ENCODE measurements around the gene PLEK.
"Not testable (repeated sequence)": the region's sequence is repeated elsewhere in the genome, so short reads cannot be mapped to it uniquely, and the experiment has no call there.

PLEK gene

GRCh38 chr2:68435615-68436014 is 70.5 kb downstream of the PLEK start:
- Histone ChIP-seq H3K4me1 (ENCODE audit: insufficient read depth, low read length) (no peaks in the 10 kb centered on the region), H3K36me3 (ENCODE audit: insufficient read depth, low read depth, low read length) (no peaks in the 10 kb centered on the region), H3K4me3 (ENCODE audit: low read length) (no peak overlapping the region), H3K27ac (ENCODE audit: low read length) (no peak overlapping the region), H3K9me3 (ENCODE audit: insufficient read depth, low read depth, low read length) (no peaks in the 10 kb centered on the region), H3K9ac (ENCODE audit: low read depth, low read length) (no peak overlapping the region), H3K27me3 (ENCODE audit: insufficient read depth, low read length) (no peaks in the 10 kb centered on the region)

- no peaks in the 10 kb centered on the region for H3K9me3 ChIP-seq (ENCODE audit: insufficient read depth, low read depth, low read length)
- no peak overlapping the region for H3K4me3 ChIP-seq (ENCODE audit: low read length)
- H3K9ac ChIP-seq (ENCODE audit: low read depth, low read length): no peak overlapping the region
- no peaks in the 10 kb centered on the region for H3K27me3 ChIP-seq (ENCODE audit: insufficient read depth, low read length)
- peaks cover 2% of the 10 kb centered on the region for H3K4me1 ChIP-seq (ENCODE audit: insufficient read depth, low read length)
- H3K36me3 ChIP-seq (ENCODE audit: insufficient read depth, low read depth, low read length): no peaks in the 10 kb centered on the region
- no peak overlapping the region for H3K27ac ChIP-seq (ENCODE audit: low read length)
These were observed 71.2 kb downstream of the PLEK start for GRCh38 chr2:68436270-68436669.

GRCh38 chr2:68438455-68439303 is 73.6 kb downstream of the PLEK start:
- no peaks in the 10 kb centered on the region for H3K27me3 ChIP-seq (ENCODE audit: insufficient read depth, low read length)
- no peak overlapping the region for H3K27ac ChIP-seq (ENCODE audit: low read length)
- H3K36me3 ChIP-seq (ENCODE audit: insufficient read depth, low read depth, low read length): no peaks in the 10 kb centered on the region
- H3K4me1 ChIP-seq (ENCODE audit: insufficient read depth, low read length): peaks cover 5% of the 10 kb centered on the region
- no peak overlapping the region for H3K9ac ChIP-seq (ENCODE audit: low read depth, low read length)
- H3K9me3 ChIP-seq (ENCODE audit: insufficient read depth, low read depth, low read length): no peaks in the 10 kb centered on the region
- H3K4me3 ChIP-seq (ENCODE audit: low read length): no peak overlapping the region

GRCh38 chr2:68441179-68441993 is 76.3 kb downstream of the PLEK start:
- no peaks in the 10 kb centered on the region for H3K36me3 ChIP-seq (ENCODE audit: insufficient read depth, low read depth, low read length)
- H3K9ac ChIP-seq (ENCODE audit: low read depth, low read length): no peak overlapping the region
- no peaks in the 10 kb centered on the region for H3K9me3 ChIP-seq (ENCODE audit: insufficient read depth, low read depth, low read length)
- no peaks in the 10 kb centered on the region for H3K27me3 ChIP-seq (ENCODE audit: insufficient read depth, low read length)
- H3K4me3 ChIP-seq (ENCODE audit: low read length): no peak overlapping the region
- H3K4me1 ChIP-seq (ENCODE audit: insufficient read depth, low read length): peaks cover 5% of the 10 kb centered on the region
- no peak overlapping the region for H3K27ac ChIP-seq (ENCODE audit: low read length)

GRCh38 chr2:68441994-68442322 is 76.9 kb downstream of the PLEK start:
- H3K27ac ChIP-seq (ENCODE audit: low read length): no peak overlapping the region
- H3K9me3 ChIP-seq (ENCODE audit: insufficient read depth, low read depth, low read length): no peaks in the 10 kb centered on the region
- no peaks in the 10 kb centered on the region for H3K27me3 ChIP-seq (ENCODE audit: insufficient read depth, low read length)
- no peaks in the 10 kb centered on the region for H3K36me3 ChIP-seq (ENCODE audit: insufficient read depth, low read depth, low read length)
- H3K4me3 ChIP-seq (ENCODE audit: low read length): no peak overlapping the region
- peaks cover 5% of the 10 kb centered on the region for H3K4me1 ChIP-seq (ENCODE audit: insufficient read depth, low read length)
- H3K9ac ChIP-seq (ENCODE audit: low read depth, low read length): no peak overlapping the region

GRCh38 chr2:68446425-68446824 is 81.3 kb downstream of the PLEK start:
- not testable (repeated sequence) for H3K4me3 ChIP-seq (ENCODE audit: low read length)

More at GRCh38 chr2:68446425-68446824, 81.3 kb downstream of the PLEK start:
- H3K27me3 ChIP-seq (ENCODE audit: insufficient read depth, low read length); H3K4me1 ChIP-seq (ENCODE audit: insufficient read depth, low read length); H3K9ac ChIP-seq (ENCODE audit: low read depth, low read length); H3K27ac ChIP-seq (ENCODE audit: low read length); H3K36me3 ChIP-seq (ENCODE audit: insufficient read depth, low read depth, low read length); H3K9me3 ChIP-seq (ENCODE audit: insufficient read depth, low read depth, low read length): not testable (repeated sequence)

All from iPS-20b (cell line).